ENCODE results near the gene CTSZ. TPM values are rescaled to one million over a fixed set of nuclear protein-coding genes. Genes with fewer than 3 reads are reported as not detected.
"Not testable (repeated sequence)": the region's sequence is repeated elsewhere in the genome, so short reads cannot be mapped to it uniquely, and the experiment has no call there.

CTSZ gene
- total and polyA plus RNA-seq, 10 of the 15 experiments (the other 5 are each of a cell fraction or from before 2014, with no cell fraction given), result 6.0 to 301 (median 154) TPM

- H3K4me3 ChIP-seq; H3K79me2 ChIP-seq (ENCODE audit: control insufficient read depth, insufficient read depth, low read length); CTCF ChIA-PET; H3K9ac ChIP-seq (ENCODE audit: control insufficient read depth, insufficient read depth, low read length); intact Hi-C loops (cut with micrococcal nuclease; ENCODE audit: unreplicated experiment); RAD21 ChIA-PET (ENCODE audit: unreplicated experiment); H2AFZ ChIP-seq (ENCODE audit: control insufficient read depth, low read depth, low read length); H4K20me1 ChIP-seq (ENCODE audit: control insufficient read depth, insufficient read depth); BruUV-seq (replicated peaks); H3K4me1 ChIP-seq (ENCODE audit: control insufficient read depth, insufficient read depth, low read length); DNase-seq (ENCODE audit: low read depth, low spot score); H3K36me3 ChIP-seq (ENCODE audit: control insufficient read depth in 2 of 2, insufficient read depth in 2 of 2, low read length in 1 of 2); H3K4me2 ChIP-seq (ENCODE audit: control insufficient read depth, insufficient read depth); H3K9me3 ChIP-seq (replicated peaks; ENCODE audit: control insufficient read depth, insufficient read depth, low read length); POLR2A ChIA-PET; FAIRE-seq; H3K27me3 ChIP-seq (replicated peaks in 1 of 2; ENCODE audit: control insufficient read depth in 2 of 2, insufficient read depth in 2 of 2, low read length in 1 of 2); ATAC-seq; H3K27ac ChIP-seq (ENCODE audit: control insufficient read depth, insufficient read depth); in situ Hi-C loops (cut with MboI): not testable (repeated sequence)
- SMC1A ChIA-PET (ENCODE audit: uncharacterized antibody, unreplicated experiment), result interaction anchor here (1.6 kb wide), 1 partner anchor 9 kb away, joined by 5 read pairs; no protein-coding TSS in a partner anchor
- 68% methylated on average over 7 of the region's 7 CpGs for WGBS (ENCODE audit: insufficient coverage, insufficient replicate concordance, low lambda C conversion rate, missing lambda C conversion rate)
Observed at GRCh38 chr20:58947797-58948388, 59.2 kb downstream of the CTSZ start.

- Histone ChIP-seq H3K79me2 (ENCODE audit: control insufficient read depth, insufficient read depth, low read length) (no peaks in the 10 kb centered on the region), H2AFZ (ENCODE audit: control insufficient read depth, low read depth, low read length) (no peak overlapping the region; the same call in 1 of the 2 replicates), H3K4me3 (no peak overlapping the region), H3K27me3 (replicated peaks in 1 of 2; ENCODE audit: control insufficient read depth in 2 of 2, insufficient read depth in 2 of 2, low read length in 1 of 2) (no peaks in the 10 kb centered on the region), H3K9me3 (replicated peaks; ENCODE audit: control insufficient read depth, insufficient read depth, low read length) (no peaks in the 10 kb centered on the region), H4K20me1 (ENCODE audit: control insufficient read depth, insufficient read depth) (no peaks in the 10 kb centered on the region), H3K36me3 (ENCODE audit: control insufficient read depth in 2 of 2, insufficient read depth in 2 of 2, low read length in 1 of 2) (no peaks in the 10 kb centered on the region), H3K4me2 (ENCODE audit: control insufficient read depth, insufficient read depth) (no peak overlapping the region; the same call in 1 of the 2 replicates), H3K27ac (ENCODE audit: control insufficient read depth, insufficient read depth) (no peak overlapping the region), H3K4me1 (ENCODE audit: control insufficient read depth, insufficient read depth, low read length) (peaks cover 4% of the 10 kb centered on the region; the same call in 1 of the 2 replicates), H3K9ac (ENCODE audit: control insufficient read depth, insufficient read depth, low read length) (no peak overlapping the region)
- 57% methylated on average over 10 of the region's 10 CpGs for WGBS (ENCODE audit: insufficient coverage, insufficient replicate concordance, low lambda C conversion rate, missing lambda C conversion rate)
- CTCF ChIA-PET, result no interaction called here
- SMC1A ChIA-PET (ENCODE audit: uncharacterized antibody, unreplicated experiment), result no interaction called here
- DNase-seq (ENCODE audit: low read depth, low spot score) (no peak), ATAC-seq (no peak), FAIRE-seq (no peak)
- intact Hi-C loops (cut with micrococcal nuclease; ENCODE audit: unreplicated experiment) (no loop called here), in situ Hi-C loops (cut with MboI) (no loop called here)
- no TSS peak for BruUV-seq (replicated peaks)
- POLR2A ChIA-PET, result no interaction called here
- RAD21 ChIA-PET (ENCODE audit: unreplicated experiment), result no interaction called here
- TF ChIP-seq MAX (IDR thresholded peaks at IDR 0.05; ENCODE audit: low read depth, low read length) (no peak), CREB1 (IDR thresholded peaks at IDR 0.05; ENCODE audit: low read depth) (no peak), ATF3 (IDR thresholded peaks at IDR 0.05; ENCODE audit: borderline replicate concordance, extremely low read depth, low read depth, low read length) (no peak), BRCA1 (IDR thresholded peaks at IDR 0.05; ENCODE audit: low read depth, low read length) (no peak), BCLAF1 (IDR thresholded peaks at IDR 0.05) (no peak), TCF3 (IDR thresholded peaks at IDR 0.05; ENCODE audit: borderline replicate concordance, insufficient read depth, low read depth, low read length) (no peak), SMARCA5 (IDR thresholded peaks at IDR 0.05) (no peak), CEBPZ (IDR thresholded peaks at IDR 0.05; ENCODE audit: low read depth, low read length) (no peak), SP1 (IDR thresholded peaks at IDR 0.05; ENCODE audit: low read depth, low read length) (no peak)
Observed at GRCh38 chr20:58945965-58946631, 61.0 kb downstream of the CTSZ start.

Data from GM12878 (cell line).